GM19438 (cell line): Measurements from ENCODE around the gene SETBP1.

ENCODE experiments used
- ATAC-seq: cut with Tn5 transposase; IDR thresholded peaks from one replicate; pipeline ENCODE4 v1.9.1; 2021; ENCODE audit warnings: low read depth; ENCODE audit not compliant: unreplicated experiment

SETBP1 gene

DNA sequence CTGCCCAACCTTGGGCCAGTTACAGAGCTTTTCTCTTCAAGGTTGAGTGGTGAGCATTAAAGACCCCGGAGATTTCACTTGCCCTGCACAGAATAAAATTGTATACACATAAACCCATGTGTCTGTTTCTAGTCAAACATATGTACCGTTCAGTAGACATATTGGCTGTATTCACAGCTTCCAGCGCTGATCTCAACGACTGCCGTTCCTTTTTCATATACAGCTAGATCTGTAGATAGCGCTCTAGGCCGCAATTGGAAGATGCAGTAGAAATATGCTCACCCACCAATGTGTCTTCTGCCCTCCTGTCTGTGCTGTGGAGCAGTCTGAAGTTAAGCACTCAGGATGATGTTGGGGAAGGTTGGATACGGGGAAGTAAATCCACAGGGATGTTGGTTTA is 317.7 kb downstream of the SETBP1 start:
- no peak for ATAC-seq

DNA sequence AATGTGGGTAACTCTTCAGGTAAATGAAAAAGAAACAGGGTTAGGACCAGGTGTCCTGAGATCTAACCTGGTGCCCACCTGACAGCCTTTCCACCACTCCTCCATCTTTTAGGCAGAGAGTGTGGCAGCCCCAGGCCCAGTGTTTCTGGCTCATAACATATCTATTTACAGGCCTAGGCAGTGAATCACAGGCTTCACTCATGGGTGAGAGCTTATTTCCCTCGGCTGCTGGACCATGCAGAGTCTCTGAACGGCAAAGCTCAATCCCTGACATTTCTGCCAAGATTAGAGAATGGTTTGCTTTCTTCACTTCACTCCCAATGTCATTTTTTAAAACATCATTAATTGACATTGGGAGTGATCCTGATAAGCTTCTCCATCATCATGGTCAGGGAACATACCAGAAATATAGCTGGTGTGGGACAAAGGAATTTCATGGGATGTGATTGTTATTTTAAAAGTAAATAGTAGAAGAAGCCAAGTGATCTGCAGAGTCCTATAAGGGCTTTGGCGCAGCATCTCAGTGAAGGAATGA is 323.9 kb downstream of the SETBP1 start:
- ATAC-seq, result no peak

DNA sequence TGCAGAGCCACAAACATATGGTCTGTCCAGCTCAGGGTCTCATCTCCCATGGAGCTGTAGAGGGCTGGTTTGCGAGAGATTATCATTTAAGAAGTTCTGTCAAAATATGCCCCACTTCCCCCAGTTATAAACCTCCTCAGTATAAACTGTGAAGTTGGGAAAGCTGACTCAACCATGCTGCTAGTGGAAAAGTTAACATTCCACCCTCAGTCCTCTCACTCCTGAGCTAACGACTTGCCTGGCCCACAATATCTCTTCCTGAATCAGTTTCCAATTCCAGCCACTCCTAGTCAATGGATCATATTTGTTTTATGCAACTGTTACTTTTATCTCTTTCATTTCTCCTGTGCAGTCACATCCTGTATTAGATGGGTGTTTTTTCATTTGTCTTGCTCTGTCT is 326.2 kb downstream of the SETBP1 start:
- no peak for ATAC-seq

DNA sequence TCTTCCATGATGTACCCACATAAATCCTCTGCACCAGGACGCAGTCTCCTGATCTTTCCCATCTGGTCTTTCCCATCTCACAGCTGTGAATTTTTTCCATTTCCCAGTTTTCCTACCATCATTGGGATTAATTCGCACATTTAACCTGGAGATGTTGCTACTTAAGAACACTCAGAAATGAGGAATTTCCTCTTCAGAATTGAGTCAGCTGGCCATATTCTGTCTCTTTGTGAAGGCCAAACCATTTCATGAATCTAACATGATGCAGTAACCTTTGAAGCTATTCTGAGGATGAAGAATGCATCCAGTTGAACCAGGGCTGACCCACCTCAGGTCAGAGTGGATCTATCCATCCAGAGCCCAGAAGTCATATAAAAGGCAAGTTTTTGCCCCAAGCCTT is 326.8 kb downstream of the SETBP1 start:
- ATAC-seq, result no peak

DNA sequence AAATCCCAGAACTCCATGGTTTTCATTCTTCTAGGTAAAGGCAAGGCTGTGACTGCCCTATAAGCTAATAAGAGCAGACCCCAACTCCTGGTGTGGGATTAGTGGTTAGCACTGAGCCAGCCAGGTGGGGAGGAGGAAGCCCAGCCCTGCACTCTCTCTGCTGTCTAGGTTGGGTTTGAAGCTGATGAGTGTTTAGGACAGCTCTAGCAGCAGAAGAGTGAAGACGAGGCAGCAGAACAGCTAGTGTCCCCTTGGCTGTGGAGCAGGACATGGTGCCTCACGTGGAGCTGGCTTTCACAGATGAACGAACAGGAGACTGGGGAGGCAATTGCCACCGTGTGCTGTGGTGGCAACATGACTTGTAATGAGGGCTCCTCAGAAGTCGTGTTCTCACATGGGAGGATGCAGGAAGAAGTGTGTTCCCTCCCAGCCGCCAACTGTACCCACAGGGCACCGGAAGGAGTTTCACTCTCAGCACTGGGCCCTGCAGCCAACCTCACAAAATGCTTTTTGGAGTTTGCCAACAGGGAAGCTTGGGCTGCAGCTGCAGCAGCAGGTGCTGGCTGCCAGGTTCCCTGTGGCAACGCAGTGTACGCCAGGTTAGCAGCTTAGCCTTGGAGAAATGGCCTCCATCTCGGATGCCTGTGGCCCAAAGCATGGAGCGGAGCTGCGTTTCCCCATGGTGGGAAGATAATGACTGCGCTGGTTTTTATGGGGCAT is 328.2 kb downstream of the SETBP1 start:
- no peak for ATAC-seq

DNA sequence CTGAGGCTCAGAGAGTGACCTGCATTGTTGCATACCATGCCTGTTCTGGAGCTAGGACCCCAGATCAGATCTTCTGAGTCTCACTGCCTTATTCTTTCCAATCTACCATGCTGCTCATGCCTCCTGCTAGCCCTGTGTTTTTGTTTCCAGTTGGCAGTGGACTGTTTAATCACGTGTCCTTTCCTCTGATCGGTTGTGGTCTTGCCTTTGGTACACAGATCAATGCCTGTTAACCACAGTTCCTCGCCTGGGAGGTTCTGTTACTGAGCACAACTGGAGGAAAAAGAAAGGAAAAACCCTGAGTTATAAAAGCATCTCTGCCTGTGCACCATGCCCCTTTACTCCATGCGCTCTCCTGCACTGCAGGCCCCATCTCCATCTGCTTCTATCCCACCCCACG is 329.1 kb downstream of the SETBP1 start:
- ATAC-seq, result no peak

DNA sequence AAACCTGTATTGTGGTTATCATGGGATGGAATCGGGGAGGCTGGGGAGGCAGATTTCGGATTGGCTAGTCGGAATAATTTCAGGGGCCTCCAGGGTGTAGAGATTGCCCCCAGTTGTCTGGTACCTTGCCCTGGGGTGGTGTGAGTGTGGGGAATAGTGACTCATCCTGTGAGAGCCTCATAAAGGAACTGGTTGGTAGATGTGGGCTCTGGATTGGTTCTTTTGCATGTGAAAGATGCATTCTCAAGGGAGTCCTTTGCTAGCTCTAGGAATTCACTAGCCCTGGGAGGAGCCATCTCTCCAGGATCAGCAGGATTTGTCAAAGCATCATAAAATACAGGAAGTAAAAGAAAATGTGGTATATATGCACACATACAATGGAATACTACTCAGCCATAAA is 331.6 kb downstream of the SETBP1 start:
- ATAC-seq, result no peak

DNA sequence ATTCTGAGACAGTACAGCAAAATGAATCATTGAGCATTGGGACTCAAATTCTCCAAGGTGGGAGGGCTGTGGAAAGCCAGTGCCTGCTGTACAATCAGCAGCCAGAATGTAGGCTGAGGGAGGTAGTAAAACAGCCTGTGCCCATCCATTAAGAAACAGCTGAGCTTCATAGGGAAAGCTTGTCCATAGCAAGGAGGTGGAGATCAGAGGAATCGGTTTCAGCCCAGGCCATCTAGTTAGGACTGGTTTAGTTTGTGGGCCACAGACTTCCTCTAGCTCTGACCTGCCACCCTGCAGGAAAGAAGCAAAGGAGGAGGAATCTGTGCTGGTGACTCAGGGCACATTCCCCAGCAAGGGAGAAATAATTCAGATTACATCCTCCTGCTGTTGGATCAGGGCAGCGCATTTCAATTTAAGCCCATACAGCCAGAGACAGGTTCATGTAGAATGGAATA is 333.4 kb downstream of the SETBP1 start:
- no peak for ATAC-seq

DNA sequence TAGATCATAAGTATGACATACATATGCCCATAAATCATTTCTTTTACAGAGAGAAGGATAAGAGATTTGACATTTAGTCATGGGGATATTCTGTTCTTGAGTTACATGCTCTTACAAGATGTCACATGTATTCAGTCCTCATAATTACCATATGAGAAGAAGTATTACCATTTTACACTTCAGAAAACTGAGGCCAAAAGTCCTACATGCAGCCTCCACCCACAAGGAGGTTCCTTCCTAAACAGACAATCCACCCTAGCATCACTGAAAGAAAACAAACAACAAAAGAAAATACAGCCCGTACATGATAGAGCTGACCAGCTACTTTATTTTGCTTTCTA is 335.1 kb downstream of the SETBP1 start:
- no peak for ATAC-seq

DNA sequence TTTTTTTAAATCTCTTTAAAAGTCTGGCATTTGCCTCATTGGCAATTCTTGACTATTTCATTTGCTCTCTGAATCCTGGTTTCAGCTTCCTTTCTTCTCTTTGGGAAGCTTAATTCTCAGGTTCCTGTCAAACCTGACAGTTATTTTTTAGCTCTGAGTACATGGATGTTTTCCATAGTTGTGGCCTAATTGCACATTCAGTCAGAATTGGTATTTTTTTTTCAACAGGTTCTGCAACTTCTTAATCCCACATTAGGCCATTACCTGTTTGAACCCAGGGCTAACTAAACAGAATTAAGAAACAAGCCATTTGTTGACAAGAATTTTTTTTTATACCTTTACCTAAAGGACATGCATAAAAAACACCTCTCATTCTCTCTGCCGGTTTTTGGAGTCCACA is 338.8 kb downstream of the SETBP1 start:
- ATAC-seq, result no peak

DNA sequence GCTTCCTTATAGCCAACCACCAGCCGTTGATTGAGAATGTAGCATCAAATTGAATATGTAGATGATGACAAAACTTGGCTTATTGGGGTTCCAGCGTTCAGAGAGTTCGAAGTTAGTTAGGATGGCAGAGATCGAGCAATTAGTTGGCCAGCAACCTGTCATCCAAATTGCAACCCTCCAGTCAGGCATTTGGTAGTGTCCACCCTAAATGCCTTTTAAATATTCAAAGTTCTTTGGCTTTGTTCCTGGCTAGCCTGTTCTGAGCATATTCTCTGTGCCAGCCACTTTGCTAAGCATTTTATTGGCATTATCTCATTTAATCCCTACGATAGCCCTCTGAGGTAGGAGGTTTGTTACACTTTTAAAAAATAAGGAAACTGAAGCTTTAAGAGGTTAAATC is 342.8 kb downstream of the SETBP1 start:
- no peak for ATAC-seq

DNA sequence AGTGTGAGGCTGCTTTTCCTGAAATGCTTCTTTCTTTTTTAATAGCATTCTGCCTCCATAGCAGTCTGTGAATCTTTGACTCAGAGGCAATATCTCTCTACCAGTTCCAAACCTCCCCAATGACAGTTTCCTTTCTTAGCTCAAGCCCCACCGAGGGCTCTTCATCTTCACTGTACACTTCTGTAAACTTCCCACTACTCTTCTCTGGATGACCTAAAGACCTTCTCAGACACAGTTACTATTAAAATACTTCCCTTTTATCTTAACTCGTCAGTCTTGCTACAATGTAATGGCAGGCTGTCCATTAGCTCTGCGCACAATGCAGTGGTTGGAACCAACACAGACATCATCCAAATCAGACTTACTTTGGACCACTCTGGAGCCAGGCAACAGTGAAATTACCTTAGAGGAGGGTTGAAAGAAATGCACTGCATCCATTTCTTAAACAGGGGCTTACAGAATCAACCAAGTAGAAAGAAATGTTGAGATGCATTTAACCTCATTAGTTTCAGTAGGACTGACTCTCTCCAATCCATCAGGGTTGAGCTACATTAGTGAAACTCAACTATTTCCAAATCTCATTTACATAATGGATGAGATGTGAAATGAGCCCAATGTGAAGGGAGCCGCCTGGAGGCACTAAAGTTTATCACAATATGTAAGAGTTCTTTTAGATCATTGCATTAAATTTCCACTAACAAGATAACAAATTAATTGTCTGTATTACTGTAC is 343.8 kb downstream of the SETBP1 start:
- no peak for ATAC-seq

DNA sequence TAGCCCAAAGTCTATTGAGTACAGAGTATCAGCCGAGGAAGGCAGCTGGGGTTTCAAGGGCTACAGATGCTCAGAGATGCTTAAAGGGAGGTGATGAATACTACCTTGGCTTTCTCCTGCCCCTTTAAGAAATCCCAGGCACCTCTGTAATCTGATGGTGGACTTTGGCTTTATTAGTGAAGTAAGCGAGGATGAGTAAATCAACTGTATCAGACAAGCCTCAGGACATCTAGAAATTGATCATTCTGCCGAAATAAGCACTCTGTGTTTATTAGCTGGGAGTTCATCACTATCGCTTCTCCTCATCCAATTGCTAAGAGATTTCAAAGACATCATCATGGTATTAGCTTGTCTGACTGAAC is 344.4 kb downstream of the SETBP1 start:
- no peak for ATAC-seq

DNA sequence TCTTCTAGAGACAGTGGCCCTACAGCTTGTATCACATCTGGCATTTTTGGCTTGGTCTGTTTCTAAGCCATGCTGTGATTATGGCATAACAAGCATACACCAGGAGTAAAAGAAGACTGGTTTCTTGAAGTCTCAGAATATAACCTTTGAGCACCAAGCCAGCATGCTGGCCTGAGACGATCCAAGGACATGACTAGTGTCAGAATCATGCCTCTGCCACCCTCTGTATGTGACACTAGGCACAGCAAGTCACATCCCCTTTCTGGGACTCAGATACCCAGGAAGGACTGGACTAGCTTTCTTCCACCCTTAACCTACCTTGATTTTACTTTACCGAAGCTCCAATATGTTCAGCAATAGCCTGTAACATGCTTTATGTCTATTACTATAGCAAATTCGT is 345.5 kb downstream of the SETBP1 start:
- ATAC-seq, result no peak

DNA sequence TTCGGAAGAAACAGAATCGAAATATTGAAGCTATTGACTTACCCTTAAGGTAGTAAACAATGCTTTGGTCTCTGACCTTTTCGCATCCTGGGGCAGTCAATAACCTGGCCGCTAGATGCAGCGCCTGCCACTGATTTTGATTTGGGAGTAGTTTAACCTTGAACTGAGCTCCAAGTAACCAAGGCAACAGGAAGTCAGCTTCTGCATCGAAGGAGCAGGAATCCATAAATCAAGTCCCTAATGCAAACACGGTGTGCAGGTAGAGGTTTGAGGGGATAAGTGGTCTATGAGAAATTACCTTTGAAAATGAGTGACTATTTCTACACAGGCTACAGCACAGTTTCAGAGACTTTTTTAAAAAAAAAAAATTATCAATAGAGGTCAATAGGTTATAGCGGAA is 353.5 kb downstream of the SETBP1 start:
- no peak for ATAC-seq

DNA sequence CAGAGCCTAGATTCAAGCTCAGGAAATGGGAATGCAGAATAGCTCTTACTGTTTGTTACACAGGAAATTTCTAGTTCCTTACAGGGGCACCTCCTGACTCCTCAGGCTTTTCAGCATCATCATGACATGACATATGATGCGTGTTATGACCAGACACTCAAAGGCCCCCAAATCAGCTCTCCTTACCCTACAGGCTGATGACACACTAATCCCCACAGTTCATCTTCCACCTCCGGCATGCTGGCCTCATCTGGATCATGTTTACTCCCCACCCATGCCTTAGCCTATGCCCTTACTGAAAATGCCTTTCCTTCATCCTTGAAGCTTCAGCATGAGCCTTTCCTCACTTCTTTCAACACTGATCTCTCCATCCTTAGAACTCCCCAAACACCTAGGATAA is 356.9 kb downstream of the SETBP1 start:
- no peak for ATAC-seq

DNA sequence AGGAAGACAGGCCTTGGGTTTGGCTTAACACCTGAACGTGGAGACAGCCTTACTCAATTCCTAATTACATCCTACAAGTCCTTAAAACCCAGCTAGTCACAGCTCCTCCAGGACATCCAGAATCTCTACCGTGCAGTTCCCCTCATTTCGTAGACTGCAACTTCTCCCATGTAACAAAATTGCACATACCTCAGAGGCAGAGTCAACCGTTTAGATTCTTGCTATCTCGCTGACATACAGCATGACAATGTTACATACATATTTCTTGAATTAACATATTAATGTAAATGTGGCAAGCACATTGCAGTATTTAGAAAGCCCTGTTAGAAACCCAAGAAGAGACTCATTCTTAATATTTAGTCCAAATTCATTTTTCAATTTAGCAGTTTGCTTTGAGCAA is 358.7 kb downstream of the SETBP1 start:
- no peak for ATAC-seq

DNA sequence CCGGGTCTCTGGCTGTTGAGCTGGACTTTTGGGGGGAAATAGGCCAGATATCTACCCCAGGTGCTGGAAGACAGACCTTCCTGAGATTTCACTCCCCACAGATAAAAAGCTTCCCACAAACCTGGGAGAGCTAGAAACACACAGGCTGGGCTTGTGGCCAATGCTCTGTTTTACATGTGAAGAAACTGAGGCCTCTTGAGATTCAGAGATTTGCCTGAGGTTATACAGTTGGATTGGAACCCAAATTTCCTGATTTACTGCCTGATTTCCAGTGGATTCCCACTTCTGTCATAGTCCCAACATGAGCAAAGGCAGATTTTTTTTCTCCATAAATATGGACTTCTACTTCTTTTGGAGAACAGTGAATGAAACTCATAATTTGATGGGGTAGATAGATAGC is 360.2 kb downstream of the SETBP1 start:
- no peak for ATAC-seq

DNA sequence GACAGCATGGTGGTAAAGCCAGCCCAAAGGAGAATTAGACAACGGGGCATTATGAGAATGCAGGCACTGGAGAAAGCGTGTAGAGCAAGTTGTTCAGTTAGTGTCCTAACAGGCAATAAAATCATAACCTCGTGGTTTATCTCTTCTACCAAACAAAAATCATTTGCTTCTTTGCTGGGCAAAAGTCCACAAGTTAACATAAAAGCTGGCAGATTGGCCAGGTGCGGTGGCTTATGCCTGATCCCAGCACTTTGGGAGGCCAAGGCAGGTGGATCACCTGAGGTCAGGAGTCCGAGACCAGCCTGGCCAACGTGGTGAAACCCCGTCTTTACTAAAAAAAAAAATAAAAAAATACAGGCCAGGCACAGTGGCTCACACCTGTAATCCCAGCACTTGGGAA is 364.1 kb downstream of the SETBP1 start:
- ATAC-seq, result no peak

DNA sequence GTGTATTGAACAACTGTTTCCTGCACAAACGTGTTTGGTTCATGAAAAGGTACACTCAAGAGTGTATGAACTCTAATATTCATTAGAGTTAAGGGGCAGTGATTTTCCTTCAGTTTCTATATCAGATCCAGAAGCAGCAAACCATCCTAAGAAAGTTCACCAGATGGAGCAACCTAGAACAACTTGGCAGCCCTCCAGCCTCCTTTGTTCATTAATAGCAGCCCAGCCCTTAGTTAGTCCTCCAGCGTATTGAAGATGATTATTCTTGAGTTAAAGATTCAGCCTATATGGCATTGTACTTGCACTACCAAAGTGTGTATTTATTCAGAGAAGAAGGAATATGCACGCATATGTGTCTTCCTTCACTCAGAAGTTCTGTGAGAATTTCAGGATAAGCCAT is 365.5 kb downstream of the SETBP1 start:
- ATAC-seq, result no peak

DNA sequence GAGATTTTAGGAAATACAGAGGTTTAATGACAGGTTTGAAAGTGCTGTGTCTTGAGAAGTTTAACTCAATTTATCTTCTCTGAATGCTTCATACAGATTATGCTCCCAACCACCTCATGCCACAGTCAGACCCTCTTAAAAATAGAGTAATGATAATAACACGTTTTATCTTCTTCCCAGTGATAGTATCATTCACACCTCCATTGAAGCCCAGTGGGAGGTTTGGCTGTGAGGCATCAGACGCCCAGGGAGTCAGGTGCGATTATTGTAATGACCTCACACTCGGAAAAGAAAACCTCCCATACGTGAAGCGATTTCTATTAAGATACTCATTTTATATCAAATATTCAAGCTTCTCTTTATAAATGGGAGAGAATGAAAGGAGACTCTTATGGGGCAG is 366.3 kb downstream of the SETBP1 start:
- ATAC-seq, result no peak

DNA sequence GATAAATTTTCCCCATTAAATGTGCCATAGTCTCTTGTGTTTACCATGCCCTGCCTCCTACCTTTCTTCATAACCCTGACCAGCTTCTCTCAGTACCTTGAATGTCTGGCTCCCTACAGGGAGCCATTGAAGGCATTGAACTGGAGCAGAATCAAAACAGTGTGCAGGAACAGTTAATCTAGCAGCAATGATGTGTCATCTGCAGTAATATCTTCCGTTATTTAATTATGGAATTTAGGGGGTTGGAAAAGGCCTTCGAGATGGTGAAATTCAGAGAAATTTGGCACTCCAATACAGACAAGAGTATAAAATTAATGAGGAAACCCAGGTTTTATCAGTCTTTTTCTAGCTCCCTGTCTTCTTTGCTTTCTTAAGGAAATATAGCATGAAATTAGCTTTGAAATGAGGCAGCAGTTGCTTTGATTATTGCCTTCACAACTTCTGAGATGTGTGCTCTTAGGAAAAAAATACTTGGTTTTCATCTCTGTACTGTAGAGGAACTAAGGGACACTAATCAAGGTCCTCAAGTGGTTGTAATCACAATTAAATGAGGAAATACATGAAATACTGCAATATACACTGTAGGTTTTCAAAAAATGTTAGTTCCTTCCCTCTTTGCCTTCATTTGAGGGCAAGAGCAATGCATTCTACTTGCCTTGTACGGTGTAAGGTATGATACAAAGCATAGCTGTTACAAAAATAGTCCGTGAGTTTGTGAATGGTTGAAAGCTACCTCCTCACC is 369.1 kb downstream of the SETBP1 start:
- no peak for ATAC-seq
